CD4-positive, alpha-beta T cell treated with Interferon alpha-2 for 1 hour (primary cell): ENCODE data around the gene CDHR2.

Experiments used
- DNase-seq, 2 donors: peaks; one replicate each; pipeline ENCODE4 v3.0.0-alpha.2; 2020 to 2022

CDHR2 gene

GRCh38 chr5:176548967-176549444, at the start of gene CDHR2:
Gene CDHR2 (plus strand): TSS chr5:176549342. CDS start chr5:176565353, 16,011 bp downstream.
- no peak for DNase-seq

- DNase-seq = no peak
Observed at GRCh38 chr5:176500511-176500910, 48.6 kb upstream of the CDHR2 start.

GRCh38 chr5:176501333-176501732, 47.8 kb upstream of the CDHR2 start:
- DNase-seq = no peak

GRCh38 chr5:176503496-176503895, 45.6 kb upstream of the CDHR2 start:
- no peak for DNase-seq

- no peak for DNase-seq
Observed at GRCh38 chr5:176507911-176508310, 41.2 kb upstream of the CDHR2 start.

GRCh38 chr5:176508603-176509002, 40.5 kb upstream of the CDHR2 start:
- no peak for DNase-seq

GRCh38 chr5:176513788-176514187, 35.4 kb upstream of the CDHR2 start:
- DNase-seq = no peak

GRCh38 chr5:176514244-176514950, 34.7 kb upstream of the CDHR2 start:
- no peak for DNase-seq

GRCh38 chr5:176515396-176515795, 33.7 kb upstream of the CDHR2 start:
- peak in 1 of 2 donors; percentile 14 for DNase-seq

- peak in 1 of 2 donors; percentile 23 for DNase-seq
Observed at GRCh38 chr5:176517053-176517661, 32.0 kb upstream of the CDHR2 start.

- no peak for DNase-seq
Observed at GRCh38 chr5:176519810-176520720, 29.1 kb upstream of the CDHR2 start.

- no peak for DNase-seq
Observed at GRCh38 chr5:176521286-176521685, 27.9 kb upstream of the CDHR2 start.

GRCh38 chr5:176521699-176522263, 27.4 kb upstream of the CDHR2 start:
- no peak for DNase-seq

- DNase-seq = no peak
Observed at GRCh38 chr5:176524138-176524537, 25.0 kb upstream of the CDHR2 start.

GRCh38 chr5:176524987-176525386, 24.2 kb upstream of the CDHR2 start:
- DNase-seq = no peak

GRCh38 chr5:176525677-176526076, 23.5 kb upstream of the CDHR2 start:
- no peak for DNase-seq

- no peak for DNase-seq
Observed at GRCh38 chr5:176526462-176526861, 22.7 kb upstream of the CDHR2 start.

GRCh38 chr5:176527246-176528222, 21.6 kb upstream of the CDHR2 start:
- DNase-seq = no peak

- no peak for DNase-seq
Observed at GRCh38 chr5:176528301-176528700, 20.8 kb upstream of the CDHR2 start.

- DNase-seq = no peak
Observed at GRCh38 chr5:176528761-176529115, 20.4 kb upstream of the CDHR2 start.

GRCh38 chr5:176529116-176529740, 19.9 kb upstream of the CDHR2 start:
- no peak for DNase-seq
